Gastroesophageal sphincter (tissue), 4 donors: ENCODE results near the gene GPR139. TPM values are rescaled to one million over a fixed set of nuclear protein-coding genes. Genes with fewer than 3 reads are reported as not detected.

Source experiments
- ATAC-seq: fragments of 150-250 bp; one replicate; pipeline ENCODE4 v1.9.1; 2016; ENCODE audit warnings: mild to moderate bottlenecking, moderate library complexity
- H3K27ac ChIP-seq, 4 donors: fragments of 200-600 bp; sonication (generic) in 3 of 4; 1 replicate in 3 of 4; 2 replicates in 1 of 4; pipeline ENCODE4 v1.5.1; 2016 to 2019
- H3K27me3 ChIP-seq: fragments of 200-600 bp; sonication (generic); one replicate; pipeline ENCODE4 v1.5.1; 2019
- H3K36me3 ChIP-seq, 2 donors: fragments of 200-600 bp; sonication (generic); one replicate each; pipeline ENCODE4 v1.5.1; 2019; ENCODE audit warnings: control low read depth in 1 of 2
- H3K4me1 ChIP-seq, 3 donors: fragments of 200-600 bp; sonication (generic); 1 replicate in 2 of 3; 2 replicates in 1 of 3; pipeline ENCODE4 v1.5.1; 2016 to 2019; ENCODE audit warnings: control low read depth in 2 of 3
- H3K4me3 ChIP-seq, 2 donors: fragments of 200-600 bp; sonication (generic); one replicate each; pipeline ENCODE4 v1.5.1; 2019; ENCODE audit warnings: mild to moderate bottlenecking in 1 of 2, moderate library complexity in 1 of 2
- H3K9me3 ChIP-seq, 3 donors: fragments of 200-600 bp; sonication (generic); one replicate each; pipeline ENCODE4 v1.5.1; 2017 to 2019; ENCODE audit warnings: control low read depth in 2 of 3
- EP300 ChIP-seq: sonication (generic); formaldehyde crosslinking; IDR thresholded peaks from one replicate; pipeline ENCODE4 v1.6.1; 2017; ENCODE audit warnings: antibody characterized with exemption, mild to moderate bottlenecking
- POLR2A ChIP-seq, 2 donors: fragments of 450-650 bp; IDR thresholded peaks; one replicate each; pipeline ENCODE4 v1.6.1; 2017; ENCODE audit warnings: antibody characterized with exemption in 2 of 2, mild to moderate bottlenecking in 2 of 2, moderate library complexity in 1 of 2
- POLR2AphosphoS5 ChIP-seq: sonication (generic); formaldehyde crosslinking; IDR thresholded peaks from one replicate; pipeline ENCODE4 v1.6.1; 2017; ENCODE audit warnings: antibody characterized with exemption
- WGBS, 2 donors: methylation state at CpG; one replicate each; pipeline ENCODE4 v1.1.5; 2018; ENCODE audit warnings: low coverage in 1 of 2; 5-methylcytosine and 5-hydroxymethylcytosine counted together
- total RNA-seq, 4 donors: library from RNA; depleted of rRNA; stranded (reverse); fragments of >200 nt; gene quantifications; one replicate each; pipeline ENCODE4 v1.1.0, GENCODE V29; 2016
- TF ChIP-seq, protein P1 (sequence below), 4 experiments: fragments of 200-600 bp in 2 of 4; fragments of 450-650 bp in 2 of 4; sonication (generic) in 1 of 4; IDR thresholded peaks; one replicate each; pipeline ENCODE4 v1.5.1; 2017 to 2019; ENCODE audit warnings: antibody characterized with exemption in 4 of 4, mild to moderate bottlenecking in 2 of 4, moderate library complexity in 2 of 4

Gene GPR139
- total RNA-seq, 4 donors from 2014 or later: 0.23 TPM; not detected in 3

DNA sequence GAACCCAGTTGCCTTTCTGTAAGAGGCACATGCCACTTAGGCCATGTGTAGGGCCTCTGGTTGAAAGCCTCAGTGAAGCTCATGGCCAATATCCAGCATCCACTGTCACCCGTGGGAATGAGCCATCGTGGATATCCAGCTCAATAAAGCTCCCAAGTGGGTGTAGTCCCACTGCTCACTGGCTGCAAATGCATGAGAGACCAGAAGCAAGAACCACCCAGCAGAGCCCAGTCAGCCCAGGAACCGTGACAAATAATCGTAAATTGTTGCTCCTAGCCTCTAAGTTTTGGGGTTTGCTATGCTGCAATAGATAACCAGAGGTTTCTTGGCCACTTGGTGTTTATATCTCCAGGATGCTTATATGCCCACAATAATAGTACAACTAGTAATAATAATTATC is 33.7 kb downstream of the GPR139 start:
- no peak for TF ChIP-seq POLR2AphosphoS5
- no peak for TF ChIP-seq EP300
- no peak for TF ChIP-seq POLR2A (IDR thresholded peaks at IDR 0.05)
- TF ChIP-seq, protein P1, sequence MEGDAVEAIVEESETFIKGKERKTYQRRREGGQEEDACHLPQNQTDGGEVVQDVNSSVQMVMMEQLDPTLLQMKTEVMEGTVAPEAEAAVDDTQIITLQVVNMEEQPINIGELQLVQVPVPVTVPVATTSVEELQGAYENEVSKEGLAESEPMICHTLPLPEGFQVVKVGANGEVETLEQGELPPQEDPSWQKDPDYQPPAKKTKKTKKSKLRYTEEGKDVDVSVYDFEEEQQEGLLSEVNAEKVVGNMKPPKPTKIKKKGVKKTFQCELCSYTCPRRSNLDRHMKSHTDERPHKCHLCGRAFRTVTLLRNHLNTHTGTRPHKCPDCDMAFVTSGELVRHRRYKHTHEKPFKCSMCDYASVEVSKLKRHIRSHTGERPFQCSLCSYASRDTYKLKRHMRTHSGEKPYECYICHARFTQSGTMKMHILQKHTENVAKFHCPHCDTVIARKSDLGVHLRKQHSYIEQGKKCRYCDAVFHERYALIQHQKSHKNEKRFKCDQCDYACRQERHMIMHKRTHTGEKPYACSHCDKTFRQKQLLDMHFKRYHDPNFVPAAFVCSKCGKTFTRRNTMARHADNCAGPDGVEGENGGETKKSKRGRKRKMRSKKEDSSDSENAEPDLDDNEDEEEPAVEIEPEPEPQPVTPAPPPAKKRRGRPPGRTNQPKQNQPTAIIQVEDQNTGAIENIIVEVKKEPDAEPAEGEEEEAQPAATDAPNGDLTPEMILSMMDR (IDR thresholded peaks at IDR 0.05): no peak
- H3K9me3 ChIP-seq: peaks cover 0 to 7% (median 0%) of the 10 kb centered on the region in 3 donors
- 100% methylated on average over 1 of the region's 4 CpGs; no CpG with 5 or more reads in 1 of the 2 donors for WGBS, 2 donors
- H3K27ac ChIP-seq: no peak overlapping the region
- ATAC-seq: no peak
- no peaks in the 10 kb centered on the region for H3K36me3 ChIP-seq
- H3K4me1 ChIP-seq: no peaks in the 10 kb centered on the region
- H3K27me3 ChIP-seq: peaks cover 16% of the 10 kb centered on the region
- no peak overlapping the region for H3K4me3 ChIP-seq

DNA sequence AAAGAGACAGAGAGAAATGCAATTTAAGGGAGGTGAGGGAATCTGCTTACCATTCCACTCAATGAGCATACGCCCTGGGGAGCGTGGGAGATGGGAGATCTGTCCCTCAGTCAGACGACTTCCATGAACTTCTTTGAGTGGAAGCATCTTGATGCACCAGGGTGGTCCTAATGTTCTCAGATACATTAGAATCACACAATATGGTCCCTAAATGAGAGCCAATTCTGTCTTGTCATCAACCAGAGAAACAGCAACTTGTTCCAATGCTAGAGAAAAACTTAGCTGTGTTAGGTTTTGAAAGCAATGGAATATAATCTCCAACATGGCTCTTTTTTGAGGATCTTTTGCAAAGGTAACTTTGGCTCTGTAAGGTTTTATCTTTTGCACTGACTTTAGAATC is 44.1 kb downstream of the GPR139 start:
- WGBS, 2 donors: 78 to 90% methylated on average over 2 to 3 of the region's 3 CpGs
- Histone ChIP-seq H3K36me3 (no peaks in the 10 kb centered on the region), H3K27ac (no peak overlapping the region), H3K27me3 (peaks cover 6% of the 10 kb centered on the region), H3K9me3 (no peaks in the 10 kb centered on the region), H3K4me3 (no peak overlapping the region), H3K4me1 (no peaks in the 10 kb centered on the region)
- no peak for ATAC-seq
- TF ChIP-seq POLR2AphosphoS5 (no peak), POLR2A (IDR thresholded peaks at IDR 0.05) (no peak), EP300 (no peak)
- TF ChIP-seq, protein P1 (IDR thresholded peaks at IDR 0.05): no peak

DNA sequence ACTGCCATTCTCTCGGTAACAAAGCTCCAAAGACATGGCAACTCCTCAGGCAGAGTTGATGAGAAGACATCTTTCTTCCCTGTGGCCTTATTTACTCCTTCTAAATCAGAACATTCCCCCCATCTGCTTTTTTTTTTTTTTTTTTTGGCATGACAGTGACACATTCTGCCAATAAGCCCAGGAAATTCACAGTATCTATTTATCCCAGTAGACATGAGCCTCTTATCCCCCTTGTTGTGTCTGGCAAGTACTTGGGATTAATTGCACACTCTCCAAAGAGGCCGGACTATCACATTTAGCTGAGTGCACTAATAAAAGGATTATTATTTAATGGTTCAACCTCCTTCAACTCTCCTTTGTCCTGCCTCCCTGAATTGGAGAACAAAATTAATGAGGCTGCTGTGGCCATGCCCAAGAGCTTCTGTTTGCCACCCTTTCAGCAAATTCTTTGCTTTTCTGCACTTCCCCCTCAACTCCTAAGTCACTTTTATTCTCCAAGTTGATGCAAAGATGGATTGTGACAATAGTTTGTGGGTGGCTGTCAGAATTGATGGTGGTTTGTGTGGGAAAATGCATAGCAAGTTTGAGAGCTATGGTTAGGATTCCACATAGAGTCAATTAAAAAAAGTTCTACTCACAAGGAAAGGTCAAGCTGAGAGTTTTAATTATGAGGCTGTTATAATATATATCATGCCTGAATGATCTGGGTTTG is 47.2 kb downstream of the GPR139 start:
- H3K27ac ChIP-seq: no peak overlapping the region
- TF ChIP-seq, protein P1 (IDR thresholded peaks at IDR 0.05): no peak
- no peak for TF ChIP-seq EP300
- no peak for TF ChIP-seq POLR2AphosphoS5
- TF ChIP-seq POLR2A (IDR thresholded peaks at IDR 0.05): no peak
- 53 to 56% methylated on average over 1 to 2 of the region's 2 CpGs for WGBS, 2 donors
- H3K27me3 ChIP-seq: peaks cover 3% of the 10 kb centered on the region
- no peaks in the 10 kb centered on the region for H3K36me3 ChIP-seq
- no peaks in the 10 kb centered on the region for H3K9me3 ChIP-seq
- H3K4me3 ChIP-seq: no peak overlapping the region
- ATAC-seq: no peak
- H3K4me1 ChIP-seq: no peaks in the 10 kb centered on the region

DNA sequence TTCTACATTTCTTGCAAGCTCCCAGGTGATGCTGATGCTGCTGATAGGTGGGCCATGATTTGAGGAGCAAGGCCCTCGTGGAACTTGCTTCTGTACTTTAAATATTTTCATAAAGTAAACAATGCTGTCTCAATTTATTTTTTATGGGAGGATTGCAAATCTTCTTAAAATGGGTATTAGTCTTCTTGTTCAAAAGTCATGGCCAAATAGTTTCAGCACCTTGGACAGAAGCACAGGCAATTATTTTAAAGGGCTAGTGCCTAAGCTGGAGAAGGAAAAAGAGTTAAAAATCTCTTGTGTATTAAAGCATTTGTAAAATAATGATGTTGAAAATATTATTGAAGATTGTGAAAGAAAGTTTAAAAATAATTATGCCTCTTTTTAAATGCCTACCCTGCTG is 50.5 kb downstream of the GPR139 start:
- WGBS, 2 donors: 0% methylated on average over 1 of the region's 1 CpG

More for the DNA sequence above, 50.5 kb downstream of the GPR139 start:
- no peaks in the 10 kb centered on the region for H3K36me3 ChIP-seq
- H3K27me3 ChIP-seq: no peaks in the 10 kb centered on the region
- no peak overlapping the region for H3K4me3 ChIP-seq
- TF ChIP-seq, protein P1 (IDR thresholded peaks at IDR 0.05): no peak
- TF ChIP-seq POLR2A (IDR thresholded peaks at IDR 0.05) (no peak), EP300 (no peak), POLR2AphosphoS5 (no peak)
- ATAC-seq: no peak
- no peaks in the 10 kb centered on the region for H3K4me1 ChIP-seq
- H3K9me3 ChIP-seq: peaks cover 0 to 7% (median 0%) of the 10 kb centered on the region in 3 donors
- no peak overlapping the region for H3K27ac ChIP-seq
